Upper lobe of left lung (tissue), 6 donors: ENCODE measurements around the gene CNPY4. TPM values are rescaled to one million over a fixed set of nuclear protein-coding genes. Genes with fewer than 3 reads are reported as not detected.

Experiments used
- ATAC-seq, 2 donors: fragments of 200-7000 bp; cut with Tn5 transposase; one replicate each; pipeline ENCODE4 v1.9.1; 2022; ENCODE audit warnings: mild to moderate bottlenecking in 2 of 2, moderate library complexity in 2 of 2; ENCODE audit not compliant: low FRiP score in 2 of 2
- DNase-seq, 2 donors: peaks; one replicate each; pipeline ENCODE4 v3.0.0-alpha.2; 2019 to 2020
- H3K27ac ChIP-seq, 4 donors: fragments of 200-600 bp; sonication (generic); one replicate each; pipeline ENCODE4 v1.5.1; 2016 to 2019
- H3K27me3 ChIP-seq, 4 donors: fragments of 200-600 bp; sonication (generic); one replicate each; pipeline ENCODE4 v1.5.1; 2017 to 2019
- H3K36me3 ChIP-seq, 4 donors: fragments of 200-600 bp; sonication (generic); one replicate each; pipeline ENCODE4 v1.5.1; 2016 to 2019
- H3K4me1 ChIP-seq, 4 donors: fragments of 200-600 bp; sonication (generic); one replicate each; pipeline ENCODE4 v1.5.1; 2018 to 2019
- H3K4me3 ChIP-seq, 4 donors: fragments of 200-600 bp; sonication (generic); one replicate each; pipeline ENCODE4 v1.5.1; 2017 to 2019; ENCODE audit warnings: mild to moderate bottlenecking in 2 of 4, moderate library complexity in 1 of 4
- H3K9me3 ChIP-seq, 4 donors: fragments of 200-600 bp; sonication (generic); one replicate each; pipeline ENCODE4 v1.5.1; 2018 to 2019
- EP300 ChIP-seq, 4 donors: sonication (generic); formaldehyde crosslinking; IDR thresholded peaks; one replicate each; pipeline ENCODE4 v1.5.1; 2017; ENCODE audit warnings: antibody characterized with exemption in 4 of 4, control low read depth in 2 of 4
- POLR2A ChIP-seq, 4 donors: fragments of 450-650 bp; IDR thresholded peaks; one replicate each; pipeline ENCODE4 v1.5.1; 2016 to 2017; ENCODE audit warnings: antibody characterized with exemption in 4 of 4, mild to moderate bottlenecking in 2 of 4
- POLR2AphosphoS5 ChIP-seq, 2 donors: sonication (generic); formaldehyde crosslinking; IDR thresholded peaks; one replicate each; pipeline ENCODE4 v1.5.1; 2017; ENCODE audit warnings: antibody characterized with exemption in 2 of 2
- WGBS, 2 donors: methylation state at CpG; one replicate each; pipeline ENCODE4 v1.1.5; 2017 to 2018; 5-methylcytosine and 5-hydroxymethylcytosine counted together
- small RNA-seq, 4 donors: library from RNA; depleted of rRNA; stranded (forward); fragments of <200 nt; gene quantifications; one replicate each; pipeline ENCODE3, GENCODE V24; 2016
- total RNA-seq, 6 donors: library from RNA; depleted of rRNA in 4 of 6; stranded (reverse); fragments of >200 nt in 4 of 6; gene quantifications; one replicate each; pipeline versions ENCODE4 v1.1.0 to v1.2.1, GENCODE V29; 2016 to 2021
- TF ChIP-seq, protein P1 (sequence below), 6 experiments: fragments of 450-650 bp in 4 of 6; fragments of 200-600 bp in 2 of 6; sonication (generic) in 2 of 6; IDR thresholded peaks; one replicate each; pipeline ENCODE4 v1.5.1; 2016 to 2019; ENCODE audit warnings: antibody characterized with exemption in 6 of 6
- donor health status: DM: no; HTN: no; CAD: no; lungs with moderate emphysema.
- donor health status: DM: no; HTN: yes; CAD: no; lungs with severe emphysema.

The CNPY4 gene
- total RNA-seq, 6 donors from 2014 or later = 2.9 to 14.6 (median 6.5) TPM

DNA sequence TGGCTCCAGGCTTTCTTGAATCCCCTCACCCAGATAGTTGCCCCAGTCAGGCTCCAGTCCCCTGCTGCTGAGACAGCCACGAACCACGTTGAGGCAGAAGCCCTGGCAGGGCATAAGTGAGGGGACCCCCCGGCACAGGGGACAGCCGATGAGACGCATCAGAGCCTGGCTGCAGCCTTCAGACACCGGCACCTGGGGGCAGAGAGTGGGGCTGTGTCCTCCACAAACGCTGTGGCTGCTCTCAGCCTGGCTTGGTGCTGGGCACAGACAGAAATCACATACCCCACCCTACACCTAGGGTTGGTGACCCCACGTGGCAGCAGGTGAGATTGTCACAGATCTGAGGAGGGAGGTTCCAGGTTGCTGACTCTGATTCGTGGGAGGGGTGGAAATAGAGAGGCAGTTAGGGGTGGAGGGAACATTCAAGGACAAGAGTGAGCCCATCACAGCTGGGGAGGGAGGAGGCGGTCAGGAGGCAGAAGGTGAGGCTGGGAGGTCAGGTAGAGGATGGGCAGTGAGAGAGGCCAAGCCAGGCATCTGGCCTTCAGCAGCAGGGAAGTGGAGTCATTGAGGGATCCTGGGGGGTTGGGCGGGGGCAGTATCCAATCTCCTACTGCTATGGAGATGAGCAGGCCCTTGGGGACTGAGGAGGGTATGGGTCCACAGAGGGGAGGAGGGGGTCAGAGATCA is 54.5 kb downstream of the CNPY4 start:
- WGBS, 2 donors = 88 to 89% methylated on average over 4 to 11 of the region's 11 CpGs
- no peak for TF ChIP-seq POLR2AphosphoS5 (IDR thresholded peaks at IDR 0.05)
- TF ChIP-seq EP300 (IDR thresholded peaks at IDR 0.05) = no peak
- TF ChIP-seq POLR2A (IDR thresholded peaks at IDR 0.05) = no peak
- TF ChIP-seq, protein P1, sequence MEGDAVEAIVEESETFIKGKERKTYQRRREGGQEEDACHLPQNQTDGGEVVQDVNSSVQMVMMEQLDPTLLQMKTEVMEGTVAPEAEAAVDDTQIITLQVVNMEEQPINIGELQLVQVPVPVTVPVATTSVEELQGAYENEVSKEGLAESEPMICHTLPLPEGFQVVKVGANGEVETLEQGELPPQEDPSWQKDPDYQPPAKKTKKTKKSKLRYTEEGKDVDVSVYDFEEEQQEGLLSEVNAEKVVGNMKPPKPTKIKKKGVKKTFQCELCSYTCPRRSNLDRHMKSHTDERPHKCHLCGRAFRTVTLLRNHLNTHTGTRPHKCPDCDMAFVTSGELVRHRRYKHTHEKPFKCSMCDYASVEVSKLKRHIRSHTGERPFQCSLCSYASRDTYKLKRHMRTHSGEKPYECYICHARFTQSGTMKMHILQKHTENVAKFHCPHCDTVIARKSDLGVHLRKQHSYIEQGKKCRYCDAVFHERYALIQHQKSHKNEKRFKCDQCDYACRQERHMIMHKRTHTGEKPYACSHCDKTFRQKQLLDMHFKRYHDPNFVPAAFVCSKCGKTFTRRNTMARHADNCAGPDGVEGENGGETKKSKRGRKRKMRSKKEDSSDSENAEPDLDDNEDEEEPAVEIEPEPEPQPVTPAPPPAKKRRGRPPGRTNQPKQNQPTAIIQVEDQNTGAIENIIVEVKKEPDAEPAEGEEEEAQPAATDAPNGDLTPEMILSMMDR (IDR thresholded peaks at IDR 0.05) = no peak
- Histone ChIP-seq H3K27ac (no peak overlapping the region), H3K9me3 (no peaks in the 10 kb centered on the region), H3K4me1 (peaks cover 14 to 28% (median 25%) of the 10 kb centered on the region in 4 donors), H3K27me3 (peaks cover 0 to 13% (median 9%) of the 10 kb centered on the region in 4 donors), H3K4me3 (no peak overlapping the region), H3K36me3 (no peaks in the 10 kb centered on the region)
- ATAC-seq (no peak), DNase-seq (no peak)

- Histone ChIP-seq H3K9me3 (no peaks in the 10 kb centered on the region), H3K27ac (no peak overlapping the region), H3K36me3 (no peaks in the 10 kb centered on the region), H3K4me1 (peaks cover 14 to 26% (median 25%) of the 10 kb centered on the region in 4 donors), H3K27me3 (peaks cover 0 to 13% (median 9%) of the 10 kb centered on the region in 4 donors), H3K4me3 (no peak overlapping the region)
- no peak for DNase-seq
- TF ChIP-seq, protein P1 (IDR thresholded peaks at IDR 0.05) = no peak
- no peak for TF ChIP-seq EP300 (IDR thresholded peaks at IDR 0.05)
- TF ChIP-seq POLR2A (IDR thresholded peaks at IDR 0.05) = no peak
- 89 to 93% methylated on average over 5 of the region's 5 CpGs for WGBS, 2 donors
- no peak for ATAC-seq
These were observed 55.1 kb downstream of the CNPY4 start for GRCh38 chr7:100174582-100174981.

Small RNA genes within 50 kb of the gene (small RNA-seq; reads per million reads assigned to genes)
- gene MIR106B (69.5 to 148 (median 89.1) reads per million in 4 donors), gene MIR25 (1,174 to 2,287 (median 1,779) reads per million in 4 donors), gene MIR93 (110 to 234 (median 140) reads per million in 4 donors)

Other genes starting within 250 kb of the CNPY4 start
- gene OR2AE1, start 242.6 kb upstream of the CNPY4 start, total RNA-seq = under 1 TPM in 2 of 6 donors, not detected in 4; 0.59 to 0.67 TPM
- gene TRIM4, start 200.1 kb upstream of the CNPY4 start, total RNA-seq = 100 to 1,000 TPM in 1 of 6 donors, 10 to 100 TPM in 5; 31.2 to 107 (median 42.1) TPM
- gene GJC3, start 190.0 kb upstream of the CNPY4 start, total RNA-seq = 1 to 10 TPM in 1 of 6 donors, under 1 TPM in 2, not detected in 3; 0.24 to 3.1 (median 0.31) TPM
- gene AZGP1, start 143.6 kb upstream of the CNPY4 start, total RNA-seq = 10 to 100 TPM in 5 of 6 donors, 1 to 10 TPM in 1; 2.3 to 35.6 (median 28.8) TPM
- 10 to 100 TPM; 19.3 to 50.4 (median 36.9) TPM for gene ZKSCAN1, start 104.0 kb upstream of the CNPY4 start, total RNA-seq
- gene ZSCAN21, start 69.9 kb upstream of the CNPY4 start, total RNA-seq = 10 to 100 TPM in 4 of 6 donors, 1 to 10 TPM in 2; 8.6 to 17.8 (median 10.8) TPM
- gene ZNF3, start 37.9 kb upstream of the CNPY4 start, total RNA-seq = 10 to 100 TPM; 18.4 to 50.3 (median 22.8) TPM
- gene COPS6, start 30.7 kb upstream of the CNPY4 start, total RNA-seq = 100 to 1,000 TPM in 1 of 6 donors, 10 to 100 TPM in 5; 23.4 to 217 (median 53.9) TPM
- 10 to 100 TPM; 29.3 to 78.6 (median 44.1) TPM for gene MCM7, start 18.2 kb upstream of the CNPY4 start, total RNA-seq
- 100 to 1,000 TPM in 1 of 6 donors, 10 to 100 TPM in 5; 17.3 to 142 (median 19.4) TPM for gene AP4M1, start 18.0 kb upstream of the CNPY4 start, total RNA-seq
- 10 to 100 TPM; 33.4 to 76.5 (median 53.0) TPM for gene TAF6, start 276 bp upstream of the CNPY4 start, total RNA-seq
- gene MBLAC1, start 7.3 kb downstream of the CNPY4 start, total RNA-seq = 10 to 100 TPM in 1 of 6 donors, 1 to 10 TPM in 5; 1.0 to 11.4 (median 3.3) TPM
- gene LAMTOR4, start 29.3 kb downstream of the CNPY4 start, total RNA-seq = 100 to 1,000 TPM; 111 to 223 (median 148) TPM
- 100 to 1,000 TPM in 1 of 6 donors, 10 to 100 TPM in 5; 12.6 to 108 (median 25.3) TPM for gene TRAPPC14, start 39.1 kb downstream of the CNPY4 start, total RNA-seq
- 10 to 100 TPM in 1 of 6 donors, 1 to 10 TPM in 4, not detected in 1; 2.4 to 11.5 (median 5.2) TPM for gene GAL3ST4, start 49.0 kb downstream of the CNPY4 start, total RNA-seq
- 10 to 100 TPM in 1 of 6 donors, 1 to 10 TPM in 2, under 1 TPM in 3; 0.20 to 25.1 (median 0.96) TPM for gene GPC2, start 57.7 kb downstream of the CNPY4 start, total RNA-seq
- gene STAG3, start 58.3 kb downstream of the CNPY4 start, total RNA-seq = 1 to 10 TPM in 5 of 6 donors, not detected in 1; 1.5 to 5.2 (median 2.8) TPM
- gene PVRIG, start 100.3 kb downstream of the CNPY4 start, total RNA-seq = 1 to 10 TPM in 5 of 6 donors, under 1 TPM in 1; 0.63 to 6.3 (median 1.7) TPM
- not detected for gene SPDYE3, start 188.1 kb downstream of the CNPY4 start, total RNA-seq
- 100 to 1,000 TPM in 1 of 6 donors, 10 to 100 TPM in 5; 18.4 to 259 (median 39.9) TPM for gene PILRB, start 238.5 kb downstream of the CNPY4 start, total RNA-seq